ENCODE measurements around the gene GNAZ.

GRCh38 chr22:23130697-23131096 lies 60.4 kb downstream of the GNAZ start:
- TF ChIP-seq CTCF (IDR thresholded peaks at IDR 0.05), result no peak
- no peak for TF ChIP-seq POLR2A (IDR thresholded peaks at IDR 0.05)

Measured in ovary (tissue), 3 donors.